NCI-H2029 (cell line): ENCODE results near the gene IGSF9.

Experiments
- DNase-seq: peaks from one replicate; lab custom pipeline; 2025; lab: John Stamatoyannopoulos, UW

The IGSF9 gene

GRCh38 chr1:159944623-159945455, 574 bp downstream of the IGSF9 start:
- DNase-seq, result no peak

GRCh38 chr1:159943908-159944622, 1.3 kb downstream of the IGSF9 start:
- DNase-seq, result no peak

- no peak for DNase-seq
Measured at GRCh38 chr1:159943278-159943640, 2.2 kb downstream of the IGSF9 start.

GRCh38 chr1:159942632-159943277, 2.7 kb downstream of the IGSF9 start:
- no peak for DNase-seq

- no peak for DNase-seq
Measured at GRCh38 chr1:159941591-159942560, 3.5 kb downstream of the IGSF9 start.

GRCh38 chr1:159941141-159941540, 4.3 kb downstream of the IGSF9 start:
- DNase-seq, result no peak

- no peak for DNase-seq
Measured at GRCh38 chr1:159940006-159940620, 5.3 kb downstream of the IGSF9 start.

GRCh38 chr1:159939678-159940002, 5.8 kb downstream of the IGSF9 start:
- no peak for DNase-seq

- no peak for DNase-seq
Measured at GRCh38 chr1:159938905-159939677, 6.3 kb downstream of the IGSF9 start.

GRCh38 chr1:159938211-159938852, 7.1 kb downstream of the IGSF9 start:
- DNase-seq, result no peak

- no peak for DNase-seq
Measured at GRCh38 chr1:159937054-159937750, 8.2 kb downstream of the IGSF9 start.

- peak; percentile 42 for DNase-seq
Measured at GRCh38 chr1:159936273-159936904, 9.0 kb downstream of the IGSF9 start.

- no peak for DNase-seq
Measured at GRCh38 chr1:159935719-159936272, 9.6 kb downstream of the IGSF9 start.

GRCh38 chr1:159935305-159935704, 10.1 kb downstream of the IGSF9 start:
- DNase-seq, result no peak

- DNase-seq, result no peak
Measured at GRCh38 chr1:159934136-159935039, 11.0 kb downstream of the IGSF9 start.

GRCh38 chr1:159933347-159933746, 12.1 kb downstream of the IGSF9 start:
- no peak for DNase-seq
